ENCODE measurements around the gene PPP1R11.
A peak's percentile ranks its signal among the peaks of the same experiment; 100 is the strongest.

The PPP1R11 gene

GRCh38 chr6:30100585-30101443 lies 33.8 kb downstream of the PPP1R11 start:
- WGBS, result 7% methylated on average over 43 of the region's 47 CpGs
- peak overlapping the region; percentile 69 for H3K4me2 ChIP-seq (ENCODE audit: low read length, poor library complexity, severe bottlenecking)
- no peak overlapping the region for H4K91ac ChIP-seq (ENCODE audit: low read length)

GRCh38 chr6:30101444-30102413 lies 34.7 kb downstream of the PPP1R11 start:
- H3K36me3 ChIP-seq (ENCODE audit: control insufficient read depth in 1 of 2, insufficient read depth in 2 of 2, low read depth in 1 of 2, low read length in 2 of 2), result no peaks in the 10 kb centered on the region
- H3K4ac ChIP-seq (ENCODE audit: low read depth in 1 of 2, low read length in 2 of 2), result no peak overlapping the region
- no peak overlapping the region for H4K91ac ChIP-seq (ENCODE audit: low read length)
- H3K4me1 ChIP-seq (ENCODE audit: control insufficient read depth, insufficient read depth, low read depth, low read length), result peaks cover 23% of the 10 kb centered on the region
- H3K4me3 ChIP-seq (ENCODE audit: insufficient read depth in 1 of 2, low read depth in 1 of 2, low read length in 2 of 2), result peak overlapping the region; percentile 38 to 76
- no peaks in the 10 kb centered on the region for H3K79me1 ChIP-seq (replicated peaks; ENCODE audit: low read length, poor library complexity, severe bottlenecking)
- peak; percentile 84 for DNase-seq
- H3K9ac ChIP-seq (ENCODE audit: low read length), result peak overlapping the region; percentile 86
- peak overlapping the region; percentile 95 for H2AFZ ChIP-seq (ENCODE audit: low read depth, low read length)
- H3K14ac ChIP-seq (ENCODE audit: low read length in 2 of 2), result no peak overlapping the region
- H3K18ac ChIP-seq (ENCODE audit: low read depth in 1 of 2, low read length in 2 of 2), result peak overlapping the region in 1 of 2 experiments; percentile 82
- peak overlapping the region in 1 of 2 experiments; percentile 66 for H2BK12ac ChIP-seq (ENCODE audit: low read length in 2 of 2)
- peak overlapping the region in 1 of 2 experiments; percentile 83 for H3K23ac ChIP-seq (ENCODE audit: low read length in 2 of 2)
- no peak overlapping the region for H2BK5ac ChIP-seq (ENCODE audit: low read depth, low read length, poor library complexity, severe bottlenecking)
- no peak overlapping the region for H2BK15ac ChIP-seq (ENCODE audit: low read depth, poor library complexity, severe bottlenecking)
- no peak overlapping the region for H2BK120ac ChIP-seq (ENCODE audit: low read depth, low read length)
- H3K27ac ChIP-seq (ENCODE audit: low read length, poor library complexity, severe bottlenecking), result no peak overlapping the region
- H3K4me2 ChIP-seq (ENCODE audit: low read length, poor library complexity, severe bottlenecking), result peak overlapping the region; percentile 92
- 2% methylated on average over 46 of the region's 51 CpGs for WGBS
- peak overlapping the region; percentile 78 for H4K8ac ChIP-seq (ENCODE audit: low read length)
- no peak overlapping the region for H2AK5ac ChIP-seq (ENCODE audit: low read length, severe bottlenecking)
- no peaks in the 10 kb centered on the region for H3K9me3 ChIP-seq (ENCODE audit: control insufficient read depth, low read length)
- H3K27me3 ChIP-seq (ENCODE audit: control insufficient read depth in 1 of 2, insufficient read depth in 1 of 2, low read length in 2 of 2), result peaks cover 66 to 80% of the 10 kb centered on the region in 2 experiments

More at GRCh38 chr6:30100585-30101443, 33.8 kb downstream of the PPP1R11 start:
- no peak overlapping the region for H2AFZ ChIP-seq (ENCODE audit: low read depth, low read length)
- no peak overlapping the region for H2BK5ac ChIP-seq (ENCODE audit: low read depth, low read length, poor library complexity, severe bottlenecking)
- H3K9me3 ChIP-seq (ENCODE audit: control insufficient read depth, low read length), result no peaks in the 10 kb centered on the region
- peak overlapping the region; percentile 37 to 76 for H3K4me3 ChIP-seq (ENCODE audit: insufficient read depth in 1 of 2, low read depth in 1 of 2, low read length in 2 of 2)
- peaks cover 65 to 75% of the 10 kb centered on the region in 2 experiments for H3K27me3 ChIP-seq (ENCODE audit: control insufficient read depth in 1 of 2, insufficient read depth in 1 of 2, low read length in 2 of 2)
- H3K79me1 ChIP-seq (replicated peaks; ENCODE audit: low read length, poor library complexity, severe bottlenecking), result no peaks in the 10 kb centered on the region
- no peak overlapping the region for H3K4ac ChIP-seq (ENCODE audit: low read depth in 1 of 2, low read length in 2 of 2)
- no peak overlapping the region for H2BK12ac ChIP-seq (ENCODE audit: low read length in 2 of 2)
- peaks cover 23% of the 10 kb centered on the region for H3K4me1 ChIP-seq (ENCODE audit: control insufficient read depth, insufficient read depth, low read depth, low read length)
- no peaks in the 10 kb centered on the region for H3K36me3 ChIP-seq (ENCODE audit: control insufficient read depth in 1 of 2, insufficient read depth in 2 of 2, low read depth in 1 of 2, low read length in 2 of 2)
- no peak overlapping the region for H3K23ac ChIP-seq (ENCODE audit: low read length in 2 of 2)
- peak overlapping the region; percentile 37 for H2BK15ac ChIP-seq (ENCODE audit: low read depth, poor library complexity, severe bottlenecking)
- H3K14ac ChIP-seq (ENCODE audit: low read length in 2 of 2), result peak overlapping the region in 1 of 2 experiments; percentile 26
- no peak overlapping the region for H2BK120ac ChIP-seq (ENCODE audit: low read depth, low read length)
- DNase-seq, result no peak
- H3K27ac ChIP-seq (ENCODE audit: low read length, poor library complexity, severe bottlenecking), result no peak overlapping the region
- H4K8ac ChIP-seq (ENCODE audit: low read length), result no peak overlapping the region
- no peak overlapping the region for H3K18ac ChIP-seq (ENCODE audit: low read depth in 1 of 2, low read length in 2 of 2)
- H3K9ac ChIP-seq (ENCODE audit: low read length), result peak overlapping the region; percentile 25
- no peak overlapping the region for H2AK5ac ChIP-seq (ENCODE audit: low read length, severe bottlenecking)

GRCh38 chr6:30102414-30102969 lies 35.5 kb downstream of the PPP1R11 start:
- Histone ChIP-seq H3K79me1 (replicated peaks; ENCODE audit: low read length, poor library complexity, severe bottlenecking) (no peaks in the 10 kb centered on the region), H2AK5ac (ENCODE audit: low read length, severe bottlenecking) (no peak overlapping the region), H3K27me3 (ENCODE audit: control insufficient read depth in 1 of 2, insufficient read depth in 1 of 2, low read length in 2 of 2) (peaks cover 60 to 75% of the 10 kb centered on the region in 2 experiments), H3K14ac (ENCODE audit: low read length in 2 of 2) (no peak overlapping the region), H3K4ac (ENCODE audit: low read depth in 1 of 2, low read length in 2 of 2) (no peak overlapping the region), H3K23ac (ENCODE audit: low read length in 2 of 2) (no peak overlapping the region), H3K18ac (ENCODE audit: low read depth in 1 of 2, low read length in 2 of 2) (peak overlapping the region in 1 of 2 experiments; percentile 82), H4K8ac (ENCODE audit: low read length) (peak overlapping the region; percentile 78), H2BK120ac (ENCODE audit: low read depth, low read length) (no peak overlapping the region), H4K91ac (ENCODE audit: low read length) (no peak overlapping the region), H3K9ac (ENCODE audit: low read length) (peak overlapping the region; percentile 86), H3K4me3 (ENCODE audit: insufficient read depth in 1 of 2, low read depth in 1 of 2, low read length in 2 of 2) (peak overlapping the region in 1 of 2 experiments; percentile 76), H2AFZ (ENCODE audit: low read depth, low read length) (peak overlapping the region; percentile 95), H3K9me3 (ENCODE audit: control insufficient read depth, low read length) (no peaks in the 10 kb centered on the region), H2BK15ac (ENCODE audit: low read depth, poor library complexity, severe bottlenecking) (no peak overlapping the region), H3K4me1 (ENCODE audit: control insufficient read depth, insufficient read depth, low read depth, low read length) (peaks cover 23% of the 10 kb centered on the region), H3K36me3 (ENCODE audit: control insufficient read depth in 1 of 2, insufficient read depth in 2 of 2, low read depth in 1 of 2, low read length in 2 of 2) (no peaks in the 10 kb centered on the region), H2BK5ac (ENCODE audit: low read depth, low read length, poor library complexity, severe bottlenecking) (no peak overlapping the region), H3K27ac (ENCODE audit: low read length, poor library complexity, severe bottlenecking) (no peak overlapping the region), H3K4me2 (ENCODE audit: low read length, poor library complexity, severe bottlenecking) (peak overlapping the region; percentile 92), H2BK12ac (ENCODE audit: low read length in 2 of 2) (no peak overlapping the region)
- 24% methylated on average over 10 of the region's 15 CpGs for WGBS
- DNase-seq, result peak; percentile 68
